ENCODE measurements around the gene ZIC1.

- TF ChIP-seq CTCF (conservative IDR thresholded peaks at IDR 0.05; ENCODE audit: low read length) (no peak), EZH2phosphoT487 (IDR thresholded peaks at IDR 0.05; ENCODE audit: borderline replicate concordance, low read depth, low read length) (no peak)
Observed at GRCh38 chr3:147447224-147447623, 38.1 kb downstream of the ZIC1 start.
